Gastroesophageal sphincter (tissue), 3 donors: Measurements from ENCODE around the gene ENPEP.

Experiments
- POLR2A ChIP-seq, 2 donors: fragments of 450-650 bp; IDR thresholded peaks; one replicate each; pipeline ENCODE4 v1.6.1; 2017; ENCODE audit warnings: antibody characterized with exemption in 2 of 2, mild to moderate bottlenecking in 2 of 2, moderate library complexity in 1 of 2
- TF ChIP-seq, protein P1 (sequence below), 4 experiments: fragments of 200-600 bp in 2 of 4; fragments of 450-650 bp in 2 of 4; sonication (generic) in 1 of 4; IDR thresholded peaks; one replicate each; pipeline ENCODE4 v1.5.1; 2017 to 2019; ENCODE audit warnings: antibody characterized with exemption in 4 of 4, mild to moderate bottlenecking in 2 of 4, moderate library complexity in 2 of 4

DNA sequence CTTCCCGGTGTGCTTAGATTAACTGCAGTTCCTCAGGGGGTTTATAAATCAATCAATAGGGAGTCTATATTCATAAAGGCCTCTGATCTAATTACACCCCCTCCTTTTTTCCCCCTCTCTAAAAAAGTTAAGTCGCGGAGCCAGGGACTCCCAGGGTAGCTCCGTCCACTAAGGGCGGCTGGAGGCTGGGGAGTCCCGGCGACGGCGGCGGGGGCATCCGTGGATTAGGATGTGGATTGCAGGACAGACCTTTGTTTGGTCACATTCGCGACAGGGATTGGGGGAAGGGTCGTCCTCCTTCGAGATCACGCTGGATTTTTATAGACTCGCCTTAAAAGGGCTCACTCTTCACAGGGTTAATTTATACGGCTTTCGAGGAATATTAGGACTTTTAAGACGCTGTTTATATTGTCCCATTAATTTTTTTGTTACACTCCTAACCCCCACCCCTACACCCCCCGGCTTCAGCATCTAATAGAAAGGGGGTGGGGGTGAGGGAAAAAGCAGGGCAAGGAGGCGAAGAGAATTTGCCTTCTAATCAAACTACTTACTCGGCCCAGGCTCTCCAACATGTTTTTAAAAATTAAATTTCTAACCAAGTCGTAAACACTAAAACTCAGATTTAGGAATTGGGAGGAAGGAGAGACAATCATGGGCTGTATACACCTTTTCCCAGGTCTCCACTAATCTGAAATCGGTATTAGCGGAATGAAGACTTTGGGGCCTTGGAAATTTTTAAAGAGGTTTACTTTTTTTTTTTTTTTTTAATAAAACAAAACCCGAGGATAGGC is 138.4 kb downstream of the ENPEP start:
- TF ChIP-seq, protein P1, sequence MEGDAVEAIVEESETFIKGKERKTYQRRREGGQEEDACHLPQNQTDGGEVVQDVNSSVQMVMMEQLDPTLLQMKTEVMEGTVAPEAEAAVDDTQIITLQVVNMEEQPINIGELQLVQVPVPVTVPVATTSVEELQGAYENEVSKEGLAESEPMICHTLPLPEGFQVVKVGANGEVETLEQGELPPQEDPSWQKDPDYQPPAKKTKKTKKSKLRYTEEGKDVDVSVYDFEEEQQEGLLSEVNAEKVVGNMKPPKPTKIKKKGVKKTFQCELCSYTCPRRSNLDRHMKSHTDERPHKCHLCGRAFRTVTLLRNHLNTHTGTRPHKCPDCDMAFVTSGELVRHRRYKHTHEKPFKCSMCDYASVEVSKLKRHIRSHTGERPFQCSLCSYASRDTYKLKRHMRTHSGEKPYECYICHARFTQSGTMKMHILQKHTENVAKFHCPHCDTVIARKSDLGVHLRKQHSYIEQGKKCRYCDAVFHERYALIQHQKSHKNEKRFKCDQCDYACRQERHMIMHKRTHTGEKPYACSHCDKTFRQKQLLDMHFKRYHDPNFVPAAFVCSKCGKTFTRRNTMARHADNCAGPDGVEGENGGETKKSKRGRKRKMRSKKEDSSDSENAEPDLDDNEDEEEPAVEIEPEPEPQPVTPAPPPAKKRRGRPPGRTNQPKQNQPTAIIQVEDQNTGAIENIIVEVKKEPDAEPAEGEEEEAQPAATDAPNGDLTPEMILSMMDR (IDR thresholded peaks at IDR 0.05) = no peak
- no peak for TF ChIP-seq POLR2A (IDR thresholded peaks at IDR 0.05)
